HCT116 (cell line): ENCODE results near the gene POU2F3. TPM values are rescaled to one million over a fixed set of nuclear protein-coding genes. Genes with fewer than 3 reads are reported as not detected.

Source experiments
- ATAC-seq: fragments of 200-7000 bp; cut with Tn5 transposase; 2 replicates; pipeline ENCODE4 v1.9.1; 2020; ENCODE audit warnings: mild to moderate bottlenecking, moderate library complexity
- BruUV-seq: library from RNA; stranded (reverse); fragments of 400-500 nt; replicated peaks from 2 replicates; lab custom pipeline; 2021; lab: Mats Ljungman, UMichigan
- CTCF ChIA-PET: fragments of 300-600 bp; sonication (Branson Sonifier 250); formaldehyde crosslinking; loops from one replicate; lab custom pipeline; 2021; ENCODE audit warnings: antibody characterized with exemption; lab: Charles Lee
- POLR2A ChIA-PET: fragments of 300-600, 350-600 bp; sonication (Branson Sonifier 250); formaldehyde crosslinking; loops from one replicate; lab custom pipeline; 2021; ENCODE audit warnings: antibody characterized with exemption; lab: Charles Lee
- RAD21 ChIA-PET, 2 experiments: fragments of 300-600 bp; sonication (Branson Sonifier 250); formaldehyde crosslinking; loops; one replicate each; lab custom pipeline; 2023; ENCODE audit warnings: low total read pairs in 2 of 2; ENCODE audit not compliant: uncharacterized antibody in 2 of 2, unreplicated experiment in 2 of 2, low non-redundant PET in 1 of 2; lab: Charles Lee
- DNase-seq: peaks from one replicate; pipeline ENCODE4 v3.0.0-alpha.2; 2010; ENCODE audit warnings: low read depth, low spot score
- H2AFZ ChIP-seq: fragments of 200-600 bp; shearing (Covaris generic), sonication (generic); 2 replicates; pipeline ENCODE4 v1.6.1; 2017; ENCODE audit warnings: low read depth, mixed run types, mixed read lengths, antibody characterized with exemption, low read length; ENCODE audit not compliant: poor library complexity, severe bottlenecking
- H3K27ac ChIP-seq: 2 replicates; pipeline ENCODE4 v1.5.1; 2012; ENCODE audit warnings: low read depth, low read length
- H3K27me3 ChIP-seq: fragments of 200-600 bp; sonication (generic); 2 replicates; pipeline ENCODE4 v1.6.1; 2016; ENCODE audit warnings: mixed run types, low read length, mixed read lengths; ENCODE audit not compliant: insufficient read depth
- H3K36me3 ChIP-seq, 2 experiments: fragments of 200-500 bp in 1 of 2; fragments of 200-600 bp in 1 of 2; sonication (Bioruptor generic) in 1 of 2; sonication (generic) in 1 of 2; 2 replicates each; pipeline versions ENCODE4 v1.5.1 to v1.6.1; 2014 to 2016; ENCODE audit warnings: low read length in 2 of 2, inconsistent platforms in 1 of 2, mixed read lengths in 1 of 2, mixed run types in 1 of 2; ENCODE audit not compliant: insufficient read depth in 2 of 2, control insufficient read depth in 1 of 2
- H3K4me1 ChIP-seq, 2 experiments: fragments of 200-600 bp in 1 of 2; sonication (generic) in 1 of 2; 2 replicates each; pipeline versions ENCODE4 v1.5.1 to v1.6.1; 2012 to 2017; ENCODE audit warnings: low read length in 2 of 2, inconsistent platforms in 1 of 2, mild to moderate bottlenecking in 1 of 2, mixed read lengths in 1 of 2, mixed run types in 1 of 2, moderate library complexity in 1 of 2; ENCODE audit not compliant: insufficient read depth in 2 of 2, control insufficient read depth in 1 of 2
- H3K4me2 ChIP-seq: fragments of 200-600 bp; sonication (generic); 2 replicates; pipeline ENCODE4 v1.6.1; 2017; ENCODE audit warnings: mixed run types, low read length, mixed read lengths
- H3K4me3 ChIP-seq, 2 experiments: fragments of 200-600 bp in 1 of 2; sonication (generic) in 1 of 2; replicated peaks in 1 of 2; 2 replicates each; pipeline ENCODE4 v1.5.1; 2011 to 2016; ENCODE audit warnings: low read length in 2 of 2, control low read depth in 1 of 2, low read depth in 1 of 2, mild to moderate bottlenecking in 1 of 2, mixed read lengths in 1 of 2, mixed run types in 1 of 2
- H3K79me2 ChIP-seq: fragments of 200-600 bp; sonication (generic); 2 replicates; pipeline ENCODE4 v1.6.1; 2017; ENCODE audit warnings: mild to moderate bottlenecking, mixed run types, low read length, moderate library complexity, mixed read lengths; ENCODE audit not compliant: insufficient read depth
- H3K9ac ChIP-seq: fragments of 200-600 bp; sonication (generic); 2 replicates; pipeline ENCODE4 v1.6.1; 2016; ENCODE audit warnings: low read length, mixed read lengths
- H3K9me2 ChIP-seq: fragments of 200-600 bp; sonication (generic), shearing (Covaris generic); 2 replicates; pipeline ENCODE4 v1.6.1; 2017; ENCODE audit warnings: mixed run types, mild to moderate bottlenecking, moderate library complexity; ENCODE audit not compliant: insufficient read depth
- H3K9me3 ChIP-seq, 2 experiments: fragments of 200-500 bp in 1 of 2; fragments of 200-600 bp in 1 of 2; sonication (Bioruptor generic) in 1 of 2; sonication (generic) in 1 of 2; 2 replicates each; pipeline ENCODE4 v1.6.1; 2014 to 2017; ENCODE audit warnings: low read length in 2 of 2, mixed read lengths in 2 of 2, inconsistent platforms in 1 of 2, low read depth in 1 of 2, mild to moderate bottlenecking in 1 of 2, mixed run types in 1 of 2, moderate library complexity in 1 of 2; ENCODE audit not compliant: control insufficient read depth in 1 of 2, insufficient read depth in 1 of 2
- H4K20me1 ChIP-seq: fragments of 200-600 bp; sonication (generic), shearing (Covaris generic); 2 replicates; pipeline ENCODE4 v1.6.1; 2017; ENCODE audit warnings: mixed run types, mild to moderate bottlenecking, moderate library complexity; ENCODE audit not compliant: insufficient read depth
- ATF3 ChIP-seq: IDR thresholded peaks from 2 replicates; pipeline ENCODE4 v1.6.1; 2012
- CBX3 ChIP-seq: IDR thresholded peaks from 2 replicates; pipeline ENCODE4 v1.6.1; 2012; ENCODE audit warnings: low read depth
- CEBPB ChIP-seq: IDR thresholded peaks from 2 replicates; pipeline ENCODE4 v1.6.1; 2012; ENCODE audit warnings: low read depth
- CTCF ChIP-seq, 3 experiments: fragments of 200-600 bp in 1 of 3; sonication (generic) in 1 of 3; IDR thresholded peaks in 2 of 3; conservative IDR thresholded peaks in 1 of 3; 2 replicates each; pipeline ENCODE4 v1.5.1; 2012 to 2017; ENCODE audit warnings: low read depth in 2 of 3, low read length in 2 of 3, antibody characterized with exemption in 1 of 3, borderline replicate concordance in 1 of 3, control low read depth in 1 of 3, mild to moderate bottlenecking in 1 of 3, mixed read lengths in 1 of 3, mixed run types in 1 of 3, moderate library complexity in 1 of 3; ENCODE audit not compliant: insufficient read depth in 1 of 3
- EGR1 ChIP-seq: IDR thresholded peaks from 2 replicates; pipeline ENCODE4 v1.6.1; 2012; ENCODE audit warnings: low read depth
- FOSL1 ChIP-seq: IDR thresholded peaks from 2 replicates; pipeline ENCODE4 v1.6.1; 2012; ENCODE audit warnings: low read depth
- JUND ChIP-seq: IDR thresholded peaks from 2 replicates; pipeline ENCODE4 v1.6.1; 2012
- SP1 ChIP-seq: IDR thresholded peaks from 2 replicates; pipeline ENCODE4 v1.6.1; 2012; ENCODE audit warnings: low read depth
- SRF ChIP-seq: IDR thresholded peaks from 2 replicates; pipeline ENCODE4 v1.6.1; 2012; ENCODE audit warnings: low read depth
- TCF7L2 ChIP-seq: IDR thresholded peaks from 2 replicates; pipeline ENCODE4 v1.7.0; 2011; ENCODE audit warnings: borderline replicate concordance, inconsistent platforms; ENCODE audit not compliant: insufficient read depth, insufficient read length; ENCODE audit errors: extremely low read depth
- ZBTB33 ChIP-seq: IDR thresholded peaks from 2 replicates; pipeline ENCODE4 v1.6.1; 2011; ENCODE audit warnings: mild to moderate bottlenecking, low read length, moderate library complexity; ENCODE audit not compliant: insufficient replicate concordance; ENCODE audit errors: extremely low read depth
- intact Hi-C: fragments of 100-400 bp; cut with micrococcal nuclease; formaldehyde crosslinking; loops from 2 replicates; pipeline ENCODE4 v1.10.0; 2022
- total RNA-seq: library from RNA; stranded (reverse); gene quantifications from one replicate; pipeline ENCODE4 v1.2.1, GENCODE V29; 2021; ENCODE audit not compliant: unreplicated experiment

Gene POU2F3
- total RNA-seq, 1 experiment from 2014 or later: 0.15 TPM

GRCh38 chr11:120331301-120331996 lies 91.5 kb downstream of the POU2F3 start:
- CTCF ChIA-PET: no interaction called here
- peak overlapping the region; percentile 67 for H3K4me2 ChIP-seq
- ATAC-seq: peak; percentile 46

GRCh38 chr11:120332822-120333716 lies 93.1 kb downstream of the POU2F3 start:
- Histone ChIP-seq H2AFZ (no peak overlapping the region), H3K27ac (peak overlapping the region; percentile 5; the same call in 1 of the 2 replicates), H3K4me2 (peak overlapping the region; percentile 23; the same call in 1 of the 2 replicates), H3K9me3 (no peaks in the 10 kb centered on the region), H3K4me1 (peaks cover 34 to 55% of the 10 kb centered on the region in 2 experiments), H3K27me3 (no peaks in the 10 kb centered on the region), H3K9ac (no peak overlapping the region), H3K9me2 (no peaks in the 10 kb centered on the region), H3K79me2 (peaks cover 15% of the 10 kb centered on the region), H3K4me3 (no peak overlapping the region), H3K36me3 (no peaks in the 10 kb centered on the region), H4K20me1 (peaks cover 6% of the 10 kb centered on the region; the same call in 1 of the 2 replicates)
- no TSS peak for BruUV-seq
- POLR2A ChIA-PET: no interaction called here
- CTCF ChIA-PET: interaction anchor here (1.1 kb wide), 1 partner anchor 31 kb away, joined by 3 read pairs; no protein-coding TSS in a partner anchor
- no peak for ATAC-seq
- intact Hi-C loops: loop anchor here (10.0 kb wide), 1 partner anchor 352 kb away; no protein-coding TSS in a partner anchor
- no peak for DNase-seq
- TF ChIP-seq SP1: no peak
- no peak for TF ChIP-seq ATF3
- TF ChIP-seq JUND: no peak
- no peak for TF ChIP-seq TCF7L2
- no peak for TF ChIP-seq CTCF (IDR thresholded peaks at IDR 0.05 in 2 of 3, conservative IDR thresholded peaks at IDR 0.05 in 1 of 3; ENCODE audit: borderline replicate concordance in 1 of 3, insufficient read depth in 1 of 3, low read depth in 2 of 3, low read length in 2 of 3)
- no peak for TF ChIP-seq EGR1
- TF ChIP-seq ZBTB33: no peak
- RAD21 ChIA-PET: no interaction called here

More at GRCh38 chr11:120331301-120331996, 91.5 kb downstream of the POU2F3 start:
- H3K79me2 ChIP-seq: peaks cover 11% of the 10 kb centered on the region
- TF ChIP-seq EGR1 (no peak), SP1 (peak; percentile 63), CEBPB (peak; percentile 66; the same call in 1 of the 2 replicates), TCF7L2 (no peak), JUND (peak; percentile 49), CBX3 (peak; percentile 72), SRF (0 out of 2 replicates have a peak, but pooled peaks have one; percentile 28), FOSL1 (peak; percentile 58; the same call in 1 of the 2 replicates)
- H3K9me2 ChIP-seq: no peaks in the 10 kb centered on the region
- peak overlapping the region; percentile 45 for H3K9ac ChIP-seq
- ChIA-PET RAD21 (no interaction called here), POLR2A (no interaction called here)
- peaks cover 38 to 55% of the 10 kb centered on the region in 2 experiments for H3K4me1 ChIP-seq
- intact Hi-C loops: loop anchor here (10.0 kb wide), 1 partner anchor 353 kb away; no protein-coding TSS in a partner anchor
- peak overlapping the region; percentile 72; the same call in 1 of the 2 replicates for H3K27ac ChIP-seq
- no peaks in the 10 kb centered on the region for H3K9me3 ChIP-seq
- no peaks in the 10 kb centered on the region for H3K27me3 ChIP-seq
- no peaks in the 10 kb centered on the region for H3K36me3 ChIP-seq
- H4K20me1 ChIP-seq: no peaks in the 10 kb centered on the region
- BruUV-seq: no TSS peak
- no peak for DNase-seq
- H2AFZ ChIP-seq: peak overlapping the region; percentile 7
- peak overlapping the region in 1 of 2 experiments; percentile 21; a peak in 2 of 4 replicates for H3K4me3 ChIP-seq
